ENCODE measurements around the gene THOC6. TPM values are rescaled to one million over a fixed set of nuclear protein-coding genes. Genes with fewer than 3 reads are reported as not detected.
"Not testable (repeated sequence)": the region's sequence is repeated elsewhere in the genome, so short reads cannot be mapped to it uniquely, and the experiment has no call there.

Gene THOC6
- total and polyA plus RNA-seq, 2 donors (not counting 1 experiment from before 2014, with no cell fraction given) = 28.5 to 52.2 TPM

DNA sequence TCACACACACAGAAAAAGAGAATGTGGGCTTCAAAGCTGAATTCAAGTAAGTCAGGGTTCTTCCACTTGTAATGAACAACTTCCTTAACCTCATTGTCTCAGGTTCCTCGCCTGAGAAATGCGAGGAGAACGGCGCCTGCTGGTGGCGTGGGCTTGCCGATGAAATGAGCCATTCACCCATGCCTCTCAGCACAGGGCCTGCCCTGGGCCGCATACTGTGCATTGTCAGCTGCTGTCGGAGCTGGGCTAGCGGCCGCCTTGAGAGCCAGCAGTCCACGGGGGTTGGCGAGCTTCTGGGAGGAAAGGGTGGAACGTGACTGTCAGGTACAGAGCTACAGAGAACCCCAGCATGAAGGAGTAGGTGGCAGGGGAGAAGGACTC, 29.5 kb downstream of the THOC6 start:
- CTCF ChIA-PET; H3K36me3 ChIP-seq (replicated peaks in 1 of 2; ENCODE audit: control extremely low read depth in 1 of 2, control insufficient read depth in 1 of 2, extremely low read depth in 1 of 2, insufficient read depth in 2 of 2, low read length in 1 of 2); ATAC-seq (ENCODE audit: low read depth); H3K4me3 ChIP-seq (ENCODE audit: control extremely low read depth in 1 of 5, extremely low read depth in 1 of 5, insufficient read depth in 1 of 5, low read depth in 2 of 5, low read length in 4 of 5); DNase-seq; intact Hi-C loops (cut with micrococcal nuclease); H2AFZ ChIP-seq (ENCODE audit: insufficient read depth, low read depth, low read length, poor library complexity, severe bottlenecking); H3K27me3 Mint-ChIP-seq; H3K79me2 ChIP-seq (ENCODE audit: control insufficient read depth, insufficient read depth, low read length); H3K27ac Mint-ChIP-seq; H3K9ac ChIP-seq (ENCODE audit: low read length); H3K4me3 Mint-ChIP-seq; H3K27ac ChIP-seq (ENCODE audit: low read length in 2 of 2); H3K9me3 ChIP-seq (ENCODE audit: control extremely low read depth in 1 of 3, control insufficient read depth in 2 of 3, insufficient read depth in 1 of 3, low read length in 2 of 3); H4K20me1 ChIP-seq (ENCODE audit: control insufficient read depth, insufficient read depth, low read length, poor library complexity, severe bottlenecking); POLR2A ChIA-PET; H3K9me3 Mint-ChIP-seq (ENCODE audit: insufficient read depth); H3K4me2 ChIP-seq (replicated peaks; ENCODE audit: low read depth, low read length, poor library complexity, severe bottlenecking): not testable (repeated sequence)
- Histone ChIP-seq H3K27me3 (replicated peaks in 1 of 4; ENCODE audit: control extremely low read depth in 1 of 4, control insufficient read depth in 3 of 4, insufficient read depth in 4 of 4, low read length in 3 of 4) (peaks cover 0 to 14% (median 5%) of the 10 kb centered on the region in 4 experiments), H3K4me1 (ENCODE audit: control insufficient read depth in 2 of 2, insufficient read depth in 2 of 2, low read length in 2 of 2) (peaks cover 12 to 14% of the 10 kb centered on the region in 2 donors)
- WGBS (ENCODE audit: insufficient coverage) = 98% methylated on average over 6 of the region's 13 CpGs
- peaks cover 17% of the 10 kb centered on the region for H3K4me1 Mint-ChIP-seq

DNA sequence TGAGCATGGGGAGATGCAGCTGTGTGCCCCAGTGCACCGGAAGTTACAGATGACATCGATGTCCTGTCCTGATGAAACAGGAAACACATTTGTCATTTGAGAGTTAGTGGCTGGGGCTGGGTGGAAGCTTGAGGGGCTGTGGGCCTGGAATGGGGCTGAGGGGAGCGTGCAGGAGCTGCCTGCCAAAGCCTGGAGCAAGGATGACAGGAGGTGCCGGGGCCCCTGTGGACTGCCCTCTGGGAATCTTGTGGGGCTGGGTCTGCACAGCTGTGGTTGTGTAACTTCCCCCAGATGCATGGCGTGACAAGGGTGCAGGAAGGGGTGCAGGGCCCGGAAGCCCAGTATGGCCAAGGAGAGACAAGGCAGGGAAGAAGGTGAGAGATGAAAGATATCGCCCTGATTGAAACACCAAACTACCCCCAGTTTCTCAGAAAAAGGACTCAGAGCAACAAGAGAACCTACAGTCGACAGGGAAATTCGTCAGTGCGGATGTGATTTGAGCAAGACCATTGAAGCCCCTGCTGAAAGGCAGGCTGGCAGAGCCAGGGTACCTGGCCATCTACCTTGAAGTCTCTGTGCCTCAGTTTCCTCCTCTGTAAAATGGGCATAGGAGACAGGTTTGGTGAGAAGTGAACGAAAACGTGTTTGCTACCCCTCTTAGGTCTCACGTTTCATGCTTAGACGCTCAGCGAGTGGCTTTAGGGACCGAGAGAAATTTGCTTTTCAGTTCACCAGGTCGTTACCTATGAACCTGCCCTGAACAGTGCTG, 31.3 kb downstream of the THOC6 start:
- H3K27me3 Mint-ChIP-seq = no peaks in the 10 kb centered on the region
- no peaks in the 10 kb centered on the region for H3K9me3 Mint-ChIP-seq (ENCODE audit: insufficient read depth)
- DNase-seq (no peak), ATAC-seq (ENCODE audit: low read depth) (no peak)
- 47% methylated on average over 14 of the region's 17 CpGs for WGBS (ENCODE audit: insufficient coverage)
- peaks cover 20 to 22% of the 10 kb centered on the region in 2 donors for H3K4me1 ChIP-seq (ENCODE audit: control insufficient read depth in 2 of 2, insufficient read depth in 2 of 2, low read length in 2 of 2)
- TF ChIP-seq EZH2 (IDR thresholded peaks at IDR 0.05; ENCODE audit: borderline replicate concordance, insufficient read depth, low read depth, low read length, poor library complexity, severe bottlenecking) = no peak
- TF ChIP-seq, protein P1, sequence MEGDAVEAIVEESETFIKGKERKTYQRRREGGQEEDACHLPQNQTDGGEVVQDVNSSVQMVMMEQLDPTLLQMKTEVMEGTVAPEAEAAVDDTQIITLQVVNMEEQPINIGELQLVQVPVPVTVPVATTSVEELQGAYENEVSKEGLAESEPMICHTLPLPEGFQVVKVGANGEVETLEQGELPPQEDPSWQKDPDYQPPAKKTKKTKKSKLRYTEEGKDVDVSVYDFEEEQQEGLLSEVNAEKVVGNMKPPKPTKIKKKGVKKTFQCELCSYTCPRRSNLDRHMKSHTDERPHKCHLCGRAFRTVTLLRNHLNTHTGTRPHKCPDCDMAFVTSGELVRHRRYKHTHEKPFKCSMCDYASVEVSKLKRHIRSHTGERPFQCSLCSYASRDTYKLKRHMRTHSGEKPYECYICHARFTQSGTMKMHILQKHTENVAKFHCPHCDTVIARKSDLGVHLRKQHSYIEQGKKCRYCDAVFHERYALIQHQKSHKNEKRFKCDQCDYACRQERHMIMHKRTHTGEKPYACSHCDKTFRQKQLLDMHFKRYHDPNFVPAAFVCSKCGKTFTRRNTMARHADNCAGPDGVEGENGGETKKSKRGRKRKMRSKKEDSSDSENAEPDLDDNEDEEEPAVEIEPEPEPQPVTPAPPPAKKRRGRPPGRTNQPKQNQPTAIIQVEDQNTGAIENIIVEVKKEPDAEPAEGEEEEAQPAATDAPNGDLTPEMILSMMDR (IDR thresholded peaks at IDR 0.05) = no peak
- H3K4me3 Mint-ChIP-seq = peak overlapping the region; percentile 11
- intact Hi-C loops (cut with micrococcal nuclease) = no loop called here
- H3K27ac ChIP-seq (ENCODE audit: low read length in 2 of 2) = no peak overlapping the region
- peaks cover 0 to 8% (median 0%) of the 10 kb centered on the region in 4 experiments for H3K27me3 ChIP-seq (replicated peaks in 1 of 4; ENCODE audit: control extremely low read depth in 1 of 4, control insufficient read depth in 3 of 4, insufficient read depth in 4 of 4, low read length in 3 of 4)
- CTCF ChIA-PET = interaction anchor here (0.6 to 6.5 kb wide), 4 partner anchors 22 to 72 kb away, joined by 3 to 140 read pairs (median 4); no protein-coding TSS in a partner anchor
- no peak overlapping the region for H3K9ac ChIP-seq (ENCODE audit: low read length)
- no peak overlapping the region for H3K27ac Mint-ChIP-seq
- H4K20me1 ChIP-seq (ENCODE audit: control insufficient read depth, insufficient read depth, low read length, poor library complexity, severe bottlenecking) = no peaks in the 10 kb centered on the region
- no peaks in the 10 kb centered on the region for H3K79me2 ChIP-seq (ENCODE audit: control insufficient read depth, insufficient read depth, low read length)
- peak overlapping the region in 1 of 5 experiments; percentile 12 for H3K4me3 ChIP-seq (ENCODE audit: control extremely low read depth in 1 of 5, extremely low read depth in 1 of 5, insufficient read depth in 1 of 5, low read depth in 2 of 5, low read length in 4 of 5)
- no peak overlapping the region for H2AFZ ChIP-seq (ENCODE audit: insufficient read depth, low read depth, low read length, poor library complexity, severe bottlenecking)
- H3K9me3 ChIP-seq (ENCODE audit: control extremely low read depth in 1 of 3, control insufficient read depth in 2 of 3, insufficient read depth in 1 of 3, low read length in 2 of 3) = no peaks in the 10 kb centered on the region
- no peaks in the 10 kb centered on the region for H3K36me3 ChIP-seq (replicated peaks in 1 of 2; ENCODE audit: control extremely low read depth in 1 of 2, control insufficient read depth in 1 of 2, extremely low read depth in 1 of 2, insufficient read depth in 2 of 2, low read length in 1 of 2)
- POLR2A ChIA-PET = no interaction called here
- peaks cover 26% of the 10 kb centered on the region for H3K4me1 Mint-ChIP-seq
- H3K4me2 ChIP-seq (replicated peaks; ENCODE audit: low read depth, low read length, poor library complexity, severe bottlenecking) = peak overlapping the region; percentile 33

DNA sequence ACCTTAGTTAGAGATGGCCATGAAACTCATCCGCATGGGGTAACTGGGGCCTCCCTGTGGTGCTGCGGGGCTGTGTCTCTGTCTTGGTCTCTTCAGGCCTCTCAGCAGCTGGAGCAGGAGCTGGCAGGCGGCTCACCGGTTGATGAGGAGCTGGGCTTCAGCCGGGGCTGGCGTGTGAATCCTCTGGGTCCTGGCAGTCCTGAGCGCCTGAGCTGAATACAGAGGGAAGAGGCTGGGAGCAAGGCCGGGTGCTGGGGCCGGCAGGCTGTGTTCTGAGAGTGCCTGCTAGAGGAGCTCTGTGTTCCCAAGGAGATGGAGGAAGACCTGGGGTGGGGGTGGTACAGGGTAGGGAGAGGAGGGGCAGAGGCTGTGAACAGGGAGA, 31.9 kb downstream of the THOC6 start:
- intact Hi-C loops (cut with micrococcal nuclease); H2AFZ ChIP-seq (ENCODE audit: insufficient read depth, low read depth, low read length, poor library complexity, severe bottlenecking); H4K20me1 ChIP-seq (ENCODE audit: control insufficient read depth, insufficient read depth, low read length, poor library complexity, severe bottlenecking); H3K27ac ChIP-seq (ENCODE audit: low read length in 2 of 2); ATAC-seq (ENCODE audit: low read depth); H3K27me3 Mint-ChIP-seq; H3K27ac Mint-ChIP-seq; DNase-seq; H3K79me2 ChIP-seq (ENCODE audit: control insufficient read depth, insufficient read depth, low read length); H3K27me3 ChIP-seq (replicated peaks in 1 of 4; ENCODE audit: control extremely low read depth in 1 of 4, control insufficient read depth in 3 of 4, insufficient read depth in 4 of 4, low read length in 3 of 4); H3K4me2 ChIP-seq (replicated peaks; ENCODE audit: low read depth, low read length, poor library complexity, severe bottlenecking); H3K9me3 Mint-ChIP-seq (ENCODE audit: insufficient read depth); H3K36me3 ChIP-seq (replicated peaks in 1 of 2; ENCODE audit: control extremely low read depth in 1 of 2, control insufficient read depth in 1 of 2, extremely low read depth in 1 of 2, insufficient read depth in 2 of 2, low read length in 1 of 2); H3K4me3 ChIP-seq (ENCODE audit: control extremely low read depth in 1 of 5, extremely low read depth in 1 of 5, insufficient read depth in 1 of 5, low read depth in 2 of 5, low read length in 4 of 5); H3K4me3 Mint-ChIP-seq; POLR2A ChIA-PET; H3K9ac ChIP-seq (ENCODE audit: low read length); H3K9me3 ChIP-seq (ENCODE audit: control extremely low read depth in 1 of 3, control insufficient read depth in 2 of 3, insufficient read depth in 1 of 3, low read length in 2 of 3): not testable (repeated sequence)
- peaks cover 26% of the 10 kb centered on the region for H3K4me1 Mint-ChIP-seq
- WGBS (ENCODE audit: insufficient coverage) = 94% methylated on average over 8 of the region's 9 CpGs
- peaks cover 20 to 22% of the 10 kb centered on the region in 2 donors for H3K4me1 ChIP-seq (ENCODE audit: control insufficient read depth in 2 of 2, insufficient read depth in 2 of 2, low read length in 2 of 2)
- CTCF ChIA-PET = interaction anchor here (1.0 to 6.5 kb wide), 4 partner anchors 24 to 72 kb away, joined by 3 to 140 read pairs (median 4); no protein-coding TSS in a partner anchor

Data from B cell (primary cell).